Right atrium auricular region (tissue), 2 donors: Measurements from ENCODE around the gene USP17L21. TPM values are rescaled to one million over a fixed set of nuclear protein-coding genes. Genes with fewer than 3 reads are reported as not detected.
"Not testable (repeated sequence)": the region's sequence is repeated elsewhere in the genome, so short reads cannot be mapped to it uniquely, and the experiment has no call there.

ENCODE experiments used
- DNase-seq: peaks from one replicate; pipeline ENCODE4 v3.0.0-alpha.2; 2019; ENCODE audit warnings: low spot score
- H3K27ac ChIP-seq, 2 donors: fragments of 200-600 bp; sonication (generic); 1 replicate in 1 of 2; 2 replicates in 1 of 2; pipeline ENCODE4 v1.5.1; 2016 to 2019
- H3K27me3 ChIP-seq, 2 donors: fragments of 200-600 bp; sonication (generic); one replicate each; pipeline versions ENCODE4 v1.5.1 to v1.6.0; 2017 to 2019
- H3K36me3 ChIP-seq: fragments of 200-600 bp; sonication (generic); one replicate; pipeline ENCODE4 v1.5.1; 2016
- H3K4me1 ChIP-seq, 2 donors: fragments of 200-600 bp; sonication (generic); one replicate each; pipeline versions ENCODE4 v1.5.1 to v1.6.0; 2017 to 2019
- H3K4me3 ChIP-seq, 2 donors: fragments of 200-600 bp; sonication (generic); 1 replicate in 1 of 2; 2 replicates in 1 of 2; pipeline ENCODE4 v1.5.1; 2017 to 2019; ENCODE audit warnings: mild to moderate bottlenecking in 1 of 2, moderate library complexity in 1 of 2
- H3K9me3 ChIP-seq, 2 donors: fragments of 200-600 bp; sonication (generic); one replicate each; pipeline ENCODE4 v1.5.1; 2019
- total RNA-seq, 2 donors: library from RNA; depleted of rRNA; stranded (reverse); fragments of >200 nt; gene quantifications; one replicate each; pipeline ENCODE4 v1.1.0, GENCODE V29; 2016

Gene USP17L21
- not detected for total RNA-seq

DNA sequence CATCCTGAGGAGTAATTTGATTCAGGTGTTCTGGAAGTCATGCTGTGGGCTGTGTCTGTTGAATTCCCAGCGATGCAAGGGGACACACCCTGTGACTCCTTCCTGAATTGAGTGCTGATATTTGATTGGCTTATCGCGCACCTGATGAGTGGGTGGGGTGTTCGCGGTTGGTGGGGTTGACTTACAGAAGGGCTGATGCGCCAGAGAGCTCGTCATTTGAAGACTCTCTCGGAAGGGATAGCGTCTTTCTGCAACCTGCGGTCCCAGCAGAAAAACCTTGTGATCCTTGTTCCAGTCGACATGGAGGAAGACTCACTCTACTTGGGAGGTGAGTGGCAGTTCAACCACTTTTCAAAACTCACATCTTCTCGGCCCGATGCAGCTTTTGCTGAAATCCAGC lies at the start of gene USP17L21:
USP17L21 (plus strand) TSS at position 301 of the 400 bp plus-strand sequence; CDS start at position 301, 0 bp downstream.
- not testable (repeated sequence) for DNase-seq, H3K27ac ChIP-seq, H3K9me3 ChIP-seq, H3K36me3 ChIP-seq, H3K27me3 ChIP-seq, H3K4me3 ChIP-seq, H3K4me1 ChIP-seq

DNA sequence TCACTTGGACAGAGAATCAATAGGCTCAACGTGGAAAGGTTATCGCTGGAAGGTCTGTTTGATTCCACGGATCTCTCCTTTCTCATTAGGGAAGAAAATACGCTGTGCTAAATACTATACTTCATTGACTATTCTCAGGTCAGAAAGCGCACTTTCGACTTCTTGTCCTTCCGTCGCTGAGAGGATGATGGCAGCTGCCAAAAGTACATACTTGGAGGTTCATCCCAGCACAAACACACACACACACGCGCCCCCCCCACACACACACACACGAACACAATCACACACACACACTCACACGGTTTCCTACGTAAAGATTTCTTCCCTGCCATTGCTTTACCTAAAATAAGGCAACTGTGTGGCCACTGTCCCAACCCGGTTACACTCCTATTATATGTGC lies 48.0 kb upstream of the USP17L21 start:
- H3K27me3 ChIP-seq, H3K36me3 ChIP-seq, H3K4me3 ChIP-seq, H3K4me1 ChIP-seq, H3K9me3 ChIP-seq, H3K27ac ChIP-seq: not testable (repeated sequence)
- DNase-seq: peak; percentile 52

DNA sequence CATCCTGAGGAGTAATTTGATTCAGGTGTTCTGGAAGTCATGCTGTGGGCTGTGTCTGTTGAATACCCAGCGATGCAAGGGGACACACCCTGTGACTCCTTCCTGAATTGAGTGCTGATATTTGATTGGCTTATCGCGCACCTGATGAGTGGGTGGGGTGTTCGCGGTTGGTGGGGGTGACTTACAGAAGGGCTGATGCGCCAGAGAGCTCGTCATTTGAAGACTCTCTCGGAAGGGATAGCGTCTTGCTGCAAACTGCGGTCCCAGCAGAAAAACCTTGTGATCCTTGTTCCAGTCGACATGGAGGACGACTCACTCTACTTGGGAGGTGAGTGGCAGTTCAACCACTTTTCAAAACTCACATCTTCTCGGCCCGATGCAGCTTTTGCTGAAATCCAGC lies 47.6 kb upstream of the USP17L21 start, which contains the start of gene USP17L11:
USP17L11 (plus strand) TSS at position 301 of the 400 bp plus-strand sequence; CDS start at position 301, 0 bp downstream.
- H3K36me3 ChIP-seq, DNase-seq, H3K27me3 ChIP-seq, H3K4me3 ChIP-seq, H3K27ac ChIP-seq, H3K9me3 ChIP-seq, H3K4me1 ChIP-seq: not testable (repeated sequence)

DNA sequence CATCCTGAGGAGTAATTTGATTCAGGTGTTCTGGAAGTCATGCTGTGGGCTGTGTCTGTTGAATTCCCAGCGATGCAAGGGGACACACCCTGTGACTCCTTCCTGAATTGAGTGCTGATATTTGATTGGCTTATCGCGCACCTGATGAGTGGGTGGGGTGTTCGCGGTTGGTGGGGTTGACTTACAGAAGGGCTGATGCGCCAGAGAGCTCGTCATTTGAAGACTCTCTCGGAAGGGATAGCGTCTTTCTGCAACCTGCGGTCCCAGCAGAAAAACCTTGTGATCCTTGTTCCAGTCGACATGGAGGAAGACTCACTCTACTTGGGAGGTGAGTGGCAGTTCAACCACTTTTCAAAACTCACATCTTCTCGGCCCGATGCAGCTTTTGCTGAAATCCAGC lies 42.8 kb upstream of the USP17L21 start, which contains the start of gene USP17L12:
USP17L12 (plus strand) TSS at position 301 of the 400 bp plus-strand sequence; CDS start at position 301, 0 bp downstream.
- H3K27ac ChIP-seq, H3K4me3 ChIP-seq, H3K36me3 ChIP-seq, H3K4me1 ChIP-seq, H3K9me3 ChIP-seq, H3K27me3 ChIP-seq, DNase-seq: not testable (repeated sequence)

DNA sequence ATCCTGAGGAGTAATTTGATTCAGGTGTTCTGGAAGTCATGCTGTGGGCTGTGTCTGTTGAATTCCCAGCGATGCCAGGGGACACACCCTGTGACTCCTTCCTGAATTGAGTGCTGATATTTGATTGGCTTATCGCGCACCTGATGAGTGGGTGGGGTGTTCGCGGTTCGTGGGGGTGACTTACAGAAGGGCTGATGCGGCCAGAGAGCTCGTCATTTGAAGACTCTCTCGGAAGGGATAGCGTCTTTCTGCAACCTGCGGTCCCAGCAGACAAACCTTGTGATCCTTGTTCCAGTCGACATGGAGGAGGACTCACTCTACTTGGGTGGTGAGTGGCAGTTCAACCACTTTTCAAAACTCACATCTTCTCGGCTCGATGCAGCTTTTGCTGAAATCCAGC lies 38.1 kb upstream of the USP17L21 start, which contains the start of gene USP17L13:
USP17L13 (plus strand) TSS at position 301 of the 400 bp plus-strand sequence; CDS start at position 301, 0 bp downstream.
- not testable (repeated sequence) for H3K27ac ChIP-seq, H3K4me3 ChIP-seq, DNase-seq, H3K4me1 ChIP-seq, H3K36me3 ChIP-seq, H3K27me3 ChIP-seq, H3K9me3 ChIP-seq

- DNase-seq: peak; percentile 55
- not testable (repeated sequence) for H3K36me3 ChIP-seq, H3K27me3 ChIP-seq, H3K4me1 ChIP-seq, H3K4me3 ChIP-seq, H3K27ac ChIP-seq, H3K9me3 ChIP-seq
Observed at GRCh38 chr4:9230249-9230648, 32.4 kb upstream of the USP17L21 start.

GRCh38 chr4:9234085-9234484 lies 28.6 kb upstream of the USP17L21 start, which contains the start of gene USP17L15:
USP17L15 (plus strand) TSS chr4:9234385; CDS start chr4:9234385, 0 bp downstream.
- not testable (repeated sequence) for DNase-seq, H3K27me3 ChIP-seq, H3K4me3 ChIP-seq, H3K36me3 ChIP-seq, H3K4me1 ChIP-seq, H3K27ac ChIP-seq, H3K9me3 ChIP-seq

DNA sequence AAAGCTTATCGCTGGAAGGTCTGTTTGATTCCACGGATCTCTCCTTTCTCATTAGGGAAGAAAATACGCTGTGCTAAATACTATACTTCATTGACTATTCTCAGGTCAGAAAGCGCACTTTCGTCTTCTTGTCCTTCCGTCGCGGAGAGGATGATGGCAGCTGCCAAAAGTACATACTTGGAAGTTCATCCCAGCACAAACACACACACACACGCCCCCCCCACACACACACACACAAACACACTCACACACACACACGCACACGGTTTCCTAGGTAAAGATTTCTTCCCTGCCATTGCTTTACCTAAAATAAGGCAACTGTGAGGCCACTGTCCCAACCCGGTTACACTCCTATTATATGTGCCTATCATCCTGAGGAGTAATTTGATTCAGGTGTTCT lies 24.2 kb upstream of the USP17L21 start:
- H3K36me3 ChIP-seq, H3K27me3 ChIP-seq, DNase-seq, H3K4me3 ChIP-seq, H3K9me3 ChIP-seq, H3K27ac ChIP-seq, H3K4me1 ChIP-seq: not testable (repeated sequence)

GRCh38 chr4:9243579-9243978 lies 19.1 kb upstream of the USP17L21 start, which contains the start of gene USP17L17:
USP17L17 (plus strand) TSS chr4:9243879; CDS start chr4:9243879, 0 bp downstream.
- not testable (repeated sequence) for H3K27ac ChIP-seq, H3K27me3 ChIP-seq, H3K4me3 ChIP-seq, H3K36me3 ChIP-seq, DNase-seq, H3K9me3 ChIP-seq, H3K4me1 ChIP-seq

GRCh38 chr4:9247953-9248680 lies 14.6 kb upstream of the USP17L21 start, which contains the start of gene USP17L18:
USP17L18 (plus strand) TSS chr4:9248630; CDS start chr4:9248630, 0 bp downstream.
- DNase-seq: peak; percentile 57
- not testable (repeated sequence) for H3K4me3 ChIP-seq, H3K4me1 ChIP-seq, H3K27ac ChIP-seq, H3K36me3 ChIP-seq, H3K27me3 ChIP-seq, H3K9me3 ChIP-seq

GRCh38 chr4:9253078-9253477 lies 9.6 kb upstream of the USP17L21 start, which contains the start of gene USP17L19:
USP17L19 (plus strand) TSS chr4:9253378; CDS start chr4:9253378, 0 bp downstream.
- not testable (repeated sequence) for H3K9me3 ChIP-seq, H3K27ac ChIP-seq, H3K4me3 ChIP-seq

DNA sequence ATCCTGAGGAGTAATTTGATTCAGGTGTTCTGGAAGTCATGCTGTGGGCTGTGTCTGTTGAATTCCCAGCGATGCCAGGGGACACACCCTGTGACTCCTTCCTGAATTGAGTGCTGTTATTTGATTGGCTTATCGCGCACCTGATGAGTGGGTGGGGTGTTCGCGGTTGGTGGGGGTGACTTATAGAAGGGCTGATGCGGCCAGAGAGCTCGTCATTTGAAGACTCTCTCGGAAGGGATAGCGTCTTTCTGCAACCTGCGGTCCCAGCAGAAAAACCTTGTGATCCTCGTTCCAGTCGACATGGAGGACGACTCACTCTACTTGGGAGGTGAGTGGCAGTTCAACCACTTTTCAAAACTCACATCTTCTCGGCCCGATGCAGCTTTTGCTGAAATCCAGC lies 4.8 kb upstream of the USP17L21 start, which contains the start of gene USP17L20:
USP17L20 (plus strand) TSS at position 301 of the 400 bp plus-strand sequence; CDS start at position 301, 0 bp downstream.
- H3K4me3 ChIP-seq, H3K4me1 ChIP-seq, H3K27ac ChIP-seq, DNase-seq, H3K36me3 ChIP-seq, H3K27me3 ChIP-seq, H3K9me3 ChIP-seq: not testable (repeated sequence)

More at GRCh38 chr4:9253078-9253477, 9.6 kb upstream of the USP17L21 start, which contains the start of gene USP17L19:
- not testable (repeated sequence) for DNase-seq, H3K27me3 ChIP-seq, H3K4me1 ChIP-seq, H3K36me3 ChIP-seq

GRCh38 chr4:9267319-9267718 lies 4.6 kb downstream of the USP17L21 start, which contains the start of gene USP17L22:
USP17L22 (plus strand) TSS chr4:9267619; CDS start chr4:9267619, 0 bp downstream.
- not testable (repeated sequence) for H3K4me1 ChIP-seq, H3K36me3 ChIP-seq, H3K27ac ChIP-seq, DNase-seq, H3K9me3 ChIP-seq, H3K4me3 ChIP-seq, H3K27me3 ChIP-seq

- not testable (repeated sequence) for H3K4me3 ChIP-seq, H3K9me3 ChIP-seq, H3K36me3 ChIP-seq, H3K27ac ChIP-seq, H3K4me1 ChIP-seq, H3K27me3 ChIP-seq
- peak; percentile 82 for DNase-seq
Observed at GRCh38 chr4:9271719-9272118, 9.0 kb downstream of the USP17L21 start.
